H9 (cell line): ENCODE data around the gene TRAPPC14. TPM values are rescaled to one million over a fixed set of nuclear protein-coding genes. Genes with fewer than 3 reads are reported as not detected.

Experiments used
- DNase-seq: peaks from one replicate; pipeline ENCODE4 v3.0.0-alpha.2; 2017
- H2AFZ ChIP-seq: one replicate; pipeline ENCODE4 v1.6.1; 2013; ENCODE audit warnings: mild to moderate bottlenecking, low read length, control low read depth, moderate library complexity
- H2AK5ac ChIP-seq: 2 replicates; pipeline ENCODE4 v1.6.1; 2013; ENCODE audit warnings: low read length, control low read depth, mixed read lengths; ENCODE audit not compliant: insufficient read length
- H2BK120ac ChIP-seq: one replicate; pipeline ENCODE4 v1.6.1; 2013; ENCODE audit warnings: low read depth, mild to moderate bottlenecking, low read length, control low read depth, inconsistent platforms; ENCODE audit not compliant: poor library complexity, severe bottlenecking
- H2BK12ac ChIP-seq: 2 replicates; pipeline ENCODE4 v1.6.1; 2013; ENCODE audit warnings: low read length, control low read depth, mixed read lengths, low read depth; ENCODE audit not compliant: insufficient read length
- H2BK15ac ChIP-seq: 2 replicates; pipeline ENCODE4 v1.6.1; 2013; ENCODE audit warnings: low read depth, low read length, control low read depth
- H2BK20ac ChIP-seq: one replicate; pipeline ENCODE4 v1.6.1; 2013; ENCODE audit warnings: low read depth, mild to moderate bottlenecking, low read length, control low read depth, inconsistent platforms; ENCODE audit not compliant: poor library complexity, severe bottlenecking
- H2BK5ac ChIP-seq: 2 replicates; pipeline ENCODE4 v1.6.1; 2013; ENCODE audit warnings: low read length, control low read depth, mixed read lengths; ENCODE audit not compliant: insufficient read length
- H3K14ac ChIP-seq: 2 replicates; pipeline ENCODE4 v1.6.1; 2013; ENCODE audit warnings: low read length, control low read depth; ENCODE audit not compliant: insufficient read depth
- H3K18ac ChIP-seq: 2 replicates; pipeline ENCODE4 v1.6.1; 2013; ENCODE audit warnings: low read depth, mild to moderate bottlenecking, mixed read lengths, low read length, control low read depth; ENCODE audit not compliant: insufficient read length
- H3K23ac ChIP-seq: 2 replicates; pipeline ENCODE4 v1.6.1; 2013; ENCODE audit warnings: low read length, control low read depth, mixed read lengths, low read depth; ENCODE audit not compliant: insufficient read length
- H3K23me2 ChIP-seq: 2 replicates; pipeline ENCODE4 v1.6.1; 2013; ENCODE audit warnings: low read depth, mild to moderate bottlenecking, mixed read lengths, low read length, control low read depth; ENCODE audit not compliant: insufficient read length, poor library complexity, severe bottlenecking
- H3K27ac ChIP-seq: 2 replicates; pipeline ENCODE4 v1.5.1; 2013; ENCODE audit warnings: low read length, control low read depth, mixed read lengths, low read depth; ENCODE audit not compliant: insufficient read length
- H3K27me3 ChIP-seq: 2 replicates; pipeline ENCODE4 v1.6.1; 2013; ENCODE audit warnings: low read length, control low read depth, inconsistent platforms; ENCODE audit not compliant: insufficient read depth
- H3K4ac ChIP-seq: 2 replicates; pipeline ENCODE4 v1.6.1; 2013; ENCODE audit warnings: low read depth, mild to moderate bottlenecking, control low read depth, inconsistent platforms, low read length, moderate library complexity
- H3K4me1 ChIP-seq: 2 replicates; pipeline ENCODE4 v1.6.1; 2013; ENCODE audit warnings: low read length, control low read depth, inconsistent platforms; ENCODE audit not compliant: insufficient read depth
- H3K4me2 ChIP-seq: 2 replicates; pipeline ENCODE4 v1.6.1; 2013; ENCODE audit warnings: low read length, control low read depth, mixed read lengths; ENCODE audit not compliant: insufficient read length, insufficient read depth
- H3K56ac ChIP-seq: 2 replicates; pipeline ENCODE4 v1.6.1; 2013; ENCODE audit warnings: low read depth, mild to moderate bottlenecking, mixed read lengths, low read length, control low read depth; ENCODE audit not compliant: insufficient read length
- H3K79me1 ChIP-seq: 2 replicates; pipeline ENCODE4 v1.6.1; 2013; ENCODE audit warnings: low read depth, mild to moderate bottlenecking, moderate library complexity, low read length, control low read depth, inconsistent platforms; ENCODE audit not compliant: insufficient read depth, poor library complexity, severe bottlenecking
- H3K79me2 ChIP-seq: 2 replicates; pipeline ENCODE4 v1.6.1; 2013; ENCODE audit warnings: low read length, control low read depth, inconsistent platforms; ENCODE audit not compliant: insufficient read depth
- H3K9ac ChIP-seq: 2 replicates; pipeline ENCODE4 v1.6.1; 2013; ENCODE audit warnings: low read length, control low read depth, mixed read lengths; ENCODE audit not compliant: insufficient read length; ENCODE audit errors: extremely low read depth
- H3K9me3 ChIP-seq: one replicate; pipeline ENCODE4 v1.6.1; 2013; ENCODE audit warnings: low read depth, low read length, inconsistent platforms; ENCODE audit not compliant: control insufficient read depth
- H3T11ph ChIP-seq: one replicate; pipeline ENCODE4 v1.6.1; 2013; ENCODE audit warnings: mild to moderate bottlenecking, low read length, control low read depth, inconsistent platforms
- H4K20me1 ChIP-seq: one replicate; pipeline ENCODE4 v1.6.1; 2013; ENCODE audit not compliant: control insufficient read depth, insufficient read length, insufficient read depth
- H4K5ac ChIP-seq: 2 replicates; pipeline ENCODE4 v1.6.1; 2013; ENCODE audit warnings: low read depth, mild to moderate bottlenecking, mixed read lengths, low read length, control low read depth; ENCODE audit not compliant: insufficient read length
- H4K8ac ChIP-seq: replicated peaks from 2 replicates; pipeline ENCODE4 v1.6.1; 2013; ENCODE audit warnings: low read length, control low read depth, mixed read lengths, low read depth; ENCODE audit not compliant: insufficient read length
- H4K91ac ChIP-seq: 2 replicates; pipeline ENCODE4 v1.6.1; 2013; ENCODE audit warnings: low read depth, mild to moderate bottlenecking, moderate library complexity, mixed read lengths, low read length, control low read depth; ENCODE audit not compliant: insufficient read length
- H3K27ac Mint-ChIP-seq, 3 experiments: 2 replicates in 2 of 3; 3 replicates in 1 of 3; pipeline ENCODE4 v1.8.0; 2020 to 2021; ENCODE audit warnings: mixed read lengths in 3 of 3, mild to moderate bottlenecking in 1 of 3, moderate library complexity in 1 of 3
- H3K27me3 Mint-ChIP-seq: 2 replicates; pipeline ENCODE4 v1.8.0; 2021; ENCODE audit warnings: low read depth, mild to moderate bottlenecking, moderate library complexity, mixed read lengths
- H3K36me3 Mint-ChIP-seq, 3 experiments: 2 replicates in 2 of 3; 3 replicates in 1 of 3; pipeline ENCODE4 v1.8.0; 2020 to 2021; ENCODE audit warnings: low read depth in 3 of 3, mixed read lengths in 3 of 3; ENCODE audit not compliant: insufficient read depth in 1 of 3
- H3K4me1 Mint-ChIP-seq, 2 experiments: 2 replicates each; pipeline ENCODE4 v1.8.0; 2020; ENCODE audit warnings: mixed read lengths in 2 of 2
- H3K4me3 Mint-ChIP-seq, 2 experiments: 2 replicates in 1 of 2; 3 replicates in 1 of 2; pipeline ENCODE4 v1.8.0; 2020 to 2021; ENCODE audit warnings: mild to moderate bottlenecking in 2 of 2, mixed read lengths in 2 of 2, moderate library complexity in 1 of 2
- H3K9me3 Mint-ChIP-seq, 2 experiments: 2 replicates in 1 of 2; 3 replicates in 1 of 2; pipeline ENCODE4 v1.8.0; 2020; ENCODE audit warnings: mild to moderate bottlenecking in 2 of 2, mixed read lengths in 2 of 2, moderate library complexity in 1 of 2
- CTCF ChIP-seq: fragments of 200-600 bp; sonication (generic); conservative IDR thresholded peaks from 3 replicates; pipeline ENCODE4 v1.8.0; 2021; ENCODE audit warnings: antibody characterized with exemption, mild to moderate bottlenecking
- WGBS: extraction: QIAGEN DNeasy Blood & Tissue Kit; methylation state at CpG from one replicate; pipeline ENCODE4 v1.1.7; 2013; ENCODE audit warnings: missing lambda C conversion rate, low lambda C conversion rate, mixed read lengths; ENCODE audit not compliant: insufficient read length; ENCODE audit errors: extremely low coverage; 5-methylcytosine and 5-hydroxymethylcytosine counted together
- total RNA-seq: library from RNA; stranded (reverse); gene quantifications from 2 replicates; pipeline ENCODE4 v1.2.1, GENCODE V29; 2021

TRAPPC14 gene
- total RNA-seq, 1 experiment from 2014 or later, result 32.8 TPM

- H3K79me1 ChIP-seq, result no peaks in the 10 kb centered on the region
- no peaks in the 10 kb centered on the region; the same call in 1 of the 2 replicates for H3K27me3 ChIP-seq
- no peaks in the 10 kb centered on the region for H3K79me2 ChIP-seq
- no peak overlapping the region for H2BK15ac ChIP-seq
- no peak overlapping the region for H2AK5ac ChIP-seq
- H2BK20ac ChIP-seq, result no peak overlapping the region
- no peaks in the 10 kb centered on the region for H4K20me1 ChIP-seq
- H2AFZ ChIP-seq, result no peak overlapping the region
- H2BK12ac ChIP-seq, result peak overlapping the region; percentile 57
- Mint-ChIP-seq H3K4me1 (peaks cover 7 to 10% of the 10 kb centered on the region in 2 experiments), H3K4me3 (no peak overlapping the region), H3K9me3 (no peaks in the 10 kb centered on the region), H3K27me3 (peaks cover 35% of the 10 kb centered on the region), H3K27ac (no peak overlapping the region), H3K36me3 (no peaks in the 10 kb centered on the region)
- H3K23me2 ChIP-seq, result peaks cover 7% of the 10 kb centered on the region
- H3T11ph ChIP-seq, result no peak overlapping the region
- no peak overlapping the region for H3K27ac ChIP-seq
- H4K5ac ChIP-seq, result no peak overlapping the region
- H3K4me2 ChIP-seq, result no peak overlapping the region
- H3K23ac ChIP-seq, result no peak overlapping the region
- no peak overlapping the region for H2BK120ac ChIP-seq
- H3K9me3 ChIP-seq, result no peaks in the 10 kb centered on the region
- H3K18ac ChIP-seq, result no peak overlapping the region
- no peak overlapping the region for H3K14ac ChIP-seq
- no peak overlapping the region for H3K9ac ChIP-seq
- no peak overlapping the region for H4K91ac ChIP-seq
- TF ChIP-seq CTCF, result no peak
- H3K4ac ChIP-seq, result no peak overlapping the region
- no CpG with 5 or more reads among the region's 7 CpGs for WGBS
- H2BK5ac ChIP-seq, result no peak overlapping the region
- peaks cover 4% of the 10 kb centered on the region; the same call in 1 of the 2 replicates for H3K4me1 ChIP-seq
- DNase-seq, result no peak
- H4K8ac ChIP-seq, result no peak overlapping the region
- H3K56ac ChIP-seq, result no peak overlapping the region
Observed at GRCh38 chr7:100132126-100132525, 26.4 kb downstream of the TRAPPC14 start.
